Peyer's patch (tissue), 4 donors: Measurements from ENCODE around the gene TOMM7.

ENCODE experiments used
- POLR2A ChIP-seq, 2 donors: fragments of 450-650 bp; IDR thresholded peaks; one replicate each; pipeline ENCODE4 v1.5.1; 2017; ENCODE audit warnings: antibody characterized with exemption in 2 of 2, mild to moderate bottlenecking in 2 of 2, moderate library complexity in 2 of 2
- TF ChIP-seq, protein P1 (sequence below), 6 experiments: fragments of 450-650 bp in 4 of 6; fragments of 200-600 bp in 2 of 6; sonication (generic) in 1 of 6; IDR thresholded peaks; one replicate each; pipeline ENCODE4 v1.5.1; 2017 to 2019; ENCODE audit warnings: antibody characterized with exemption in 6 of 6, mild to moderate bottlenecking in 3 of 6, moderate library complexity in 1 of 6

- TF ChIP-seq, protein P1, sequence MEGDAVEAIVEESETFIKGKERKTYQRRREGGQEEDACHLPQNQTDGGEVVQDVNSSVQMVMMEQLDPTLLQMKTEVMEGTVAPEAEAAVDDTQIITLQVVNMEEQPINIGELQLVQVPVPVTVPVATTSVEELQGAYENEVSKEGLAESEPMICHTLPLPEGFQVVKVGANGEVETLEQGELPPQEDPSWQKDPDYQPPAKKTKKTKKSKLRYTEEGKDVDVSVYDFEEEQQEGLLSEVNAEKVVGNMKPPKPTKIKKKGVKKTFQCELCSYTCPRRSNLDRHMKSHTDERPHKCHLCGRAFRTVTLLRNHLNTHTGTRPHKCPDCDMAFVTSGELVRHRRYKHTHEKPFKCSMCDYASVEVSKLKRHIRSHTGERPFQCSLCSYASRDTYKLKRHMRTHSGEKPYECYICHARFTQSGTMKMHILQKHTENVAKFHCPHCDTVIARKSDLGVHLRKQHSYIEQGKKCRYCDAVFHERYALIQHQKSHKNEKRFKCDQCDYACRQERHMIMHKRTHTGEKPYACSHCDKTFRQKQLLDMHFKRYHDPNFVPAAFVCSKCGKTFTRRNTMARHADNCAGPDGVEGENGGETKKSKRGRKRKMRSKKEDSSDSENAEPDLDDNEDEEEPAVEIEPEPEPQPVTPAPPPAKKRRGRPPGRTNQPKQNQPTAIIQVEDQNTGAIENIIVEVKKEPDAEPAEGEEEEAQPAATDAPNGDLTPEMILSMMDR (IDR thresholded peaks at IDR 0.05): no peak
- no peak for TF ChIP-seq POLR2A (IDR thresholded peaks at IDR 0.05)
These were observed 8.1 kb downstream of the TOMM7 start for GRCh38 chr7:22814261-22815208.
